ENCODE results near the gene PRIMPOL.

PRIMPOL gene

DNA sequence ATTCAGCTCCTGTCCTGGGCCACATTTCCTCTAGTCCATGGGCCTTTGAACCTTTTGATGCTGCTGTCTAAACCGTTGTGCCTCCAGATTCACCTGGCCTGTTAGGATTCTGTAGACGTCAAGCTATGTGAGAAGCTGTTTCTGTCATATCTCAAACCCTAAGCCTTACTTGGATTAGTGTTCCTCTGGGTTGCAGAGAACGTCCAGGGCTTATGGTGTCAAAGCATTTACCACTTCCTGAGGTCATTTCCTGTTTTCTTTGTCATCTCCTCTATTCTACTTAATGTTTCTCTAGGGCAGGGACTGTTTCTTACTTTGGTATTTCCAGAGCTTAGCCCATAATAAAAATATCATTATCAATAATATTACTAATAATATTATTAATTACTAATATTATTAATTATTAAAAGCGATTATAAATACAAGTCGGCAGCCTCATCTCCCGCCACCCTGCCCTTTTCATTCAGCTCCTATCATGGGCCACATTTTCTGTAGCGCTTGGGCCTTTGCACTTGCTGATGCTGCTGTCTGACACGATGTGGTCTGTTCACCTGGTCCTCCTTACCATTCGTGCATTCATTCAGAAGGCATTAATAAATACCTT is 19.1 kb downstream of the PRIMPOL start:
- no peak for DNase-seq (ENCODE audit: low read depth, low spot score)
- H3K4me3 ChIP-seq (ENCODE audit: low read depth, low read length), result no peak overlapping the region
- CTCF ChIA-PET, result no interaction called here
- POLR2A ChIA-PET, result no interaction called here
- TF ChIP-seq, protein P1, sequence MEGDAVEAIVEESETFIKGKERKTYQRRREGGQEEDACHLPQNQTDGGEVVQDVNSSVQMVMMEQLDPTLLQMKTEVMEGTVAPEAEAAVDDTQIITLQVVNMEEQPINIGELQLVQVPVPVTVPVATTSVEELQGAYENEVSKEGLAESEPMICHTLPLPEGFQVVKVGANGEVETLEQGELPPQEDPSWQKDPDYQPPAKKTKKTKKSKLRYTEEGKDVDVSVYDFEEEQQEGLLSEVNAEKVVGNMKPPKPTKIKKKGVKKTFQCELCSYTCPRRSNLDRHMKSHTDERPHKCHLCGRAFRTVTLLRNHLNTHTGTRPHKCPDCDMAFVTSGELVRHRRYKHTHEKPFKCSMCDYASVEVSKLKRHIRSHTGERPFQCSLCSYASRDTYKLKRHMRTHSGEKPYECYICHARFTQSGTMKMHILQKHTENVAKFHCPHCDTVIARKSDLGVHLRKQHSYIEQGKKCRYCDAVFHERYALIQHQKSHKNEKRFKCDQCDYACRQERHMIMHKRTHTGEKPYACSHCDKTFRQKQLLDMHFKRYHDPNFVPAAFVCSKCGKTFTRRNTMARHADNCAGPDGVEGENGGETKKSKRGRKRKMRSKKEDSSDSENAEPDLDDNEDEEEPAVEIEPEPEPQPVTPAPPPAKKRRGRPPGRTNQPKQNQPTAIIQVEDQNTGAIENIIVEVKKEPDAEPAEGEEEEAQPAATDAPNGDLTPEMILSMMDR (IDR thresholded peaks at IDR 0.05; ENCODE audit: insufficient read depth, low read length, missing control alignments), result no peak

DNA sequence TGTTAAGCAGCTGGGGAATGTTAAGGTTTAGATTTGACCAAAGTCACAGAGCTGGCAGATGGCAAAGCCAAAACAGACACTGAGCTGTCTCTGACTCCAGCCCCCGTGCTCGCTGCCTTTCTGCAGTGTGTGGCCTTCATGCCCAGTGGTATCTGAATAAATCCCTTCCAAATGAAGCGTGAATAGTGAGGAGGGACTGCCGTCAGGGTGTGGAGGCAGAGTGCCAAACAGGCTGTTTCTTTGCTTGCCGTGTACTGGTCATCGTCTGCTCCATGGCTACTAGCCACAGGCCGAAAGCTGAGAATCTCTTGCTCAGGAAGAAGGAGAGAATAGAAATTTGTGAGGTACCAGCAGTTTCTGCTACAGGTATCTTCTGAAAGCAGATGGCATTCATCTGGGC is 19.7 kb downstream of the PRIMPOL start:
- TF ChIP-seq, protein P1 (IDR thresholded peaks at IDR 0.05; ENCODE audit: insufficient read depth, low read length, missing control alignments), result no peak
- no peak overlapping the region for H3K4me3 ChIP-seq (ENCODE audit: low read depth, low read length)
- POLR2A ChIA-PET, result no interaction called here
- CTCF ChIA-PET, result no interaction called here
- DNase-seq (ENCODE audit: low read depth, low spot score), result no peak

DNA sequence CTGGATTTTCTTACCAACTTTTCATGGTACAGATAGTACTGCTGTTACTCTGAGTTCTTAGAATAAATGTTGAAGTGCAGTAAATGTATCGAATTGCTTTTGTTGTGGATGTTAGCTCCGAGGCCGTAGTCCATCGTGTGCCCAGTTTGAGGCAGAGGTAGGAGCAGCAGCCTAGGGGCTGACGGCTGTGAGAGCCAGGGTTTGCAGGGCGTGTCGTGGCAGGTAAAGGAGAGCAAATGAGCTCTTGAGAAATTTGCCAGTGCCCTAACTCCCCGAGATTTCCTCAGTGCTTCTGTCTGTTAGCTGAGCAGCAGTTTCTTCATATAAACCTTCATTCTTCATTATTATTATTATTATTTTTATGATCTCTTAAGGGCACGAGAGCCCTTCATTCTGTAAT is 21.6 kb downstream of the PRIMPOL start:
- TF ChIP-seq, protein P1 (IDR thresholded peaks at IDR 0.05; ENCODE audit: insufficient read depth, low read length, missing control alignments), result no peak
- CTCF ChIA-PET, result no interaction called here
- no peak overlapping the region for H3K4me3 ChIP-seq (ENCODE audit: low read depth, low read length)
- POLR2A ChIA-PET, result no interaction called here
- no peak for DNase-seq (ENCODE audit: low read depth, low spot score)

DNA sequence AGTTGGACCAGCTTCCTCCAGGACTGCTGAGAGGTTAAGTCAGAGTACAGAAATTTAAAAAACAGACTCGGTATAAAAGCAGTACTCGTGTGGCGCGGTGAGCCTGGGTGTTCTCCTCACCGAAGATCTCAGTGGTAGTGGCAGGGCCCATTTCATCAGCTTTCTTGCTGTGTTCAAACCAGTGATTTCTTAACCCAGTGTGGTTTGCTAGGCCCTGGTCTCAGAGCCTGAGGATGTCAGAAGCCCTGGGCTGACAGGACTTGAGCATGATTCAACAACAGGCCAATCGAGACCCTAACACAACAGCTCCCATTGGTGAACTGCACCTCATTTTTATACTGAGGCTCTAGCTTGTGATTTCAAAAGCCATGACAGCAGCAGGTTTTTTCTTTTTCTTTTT is 23.2 kb downstream of the PRIMPOL start:
- no peak overlapping the region for H3K4me3 ChIP-seq (ENCODE audit: low read depth, low read length)
- CTCF ChIA-PET, result no interaction called here
- POLR2A ChIA-PET, result no interaction called here
- no peak for DNase-seq (ENCODE audit: low read depth, low spot score)
- TF ChIP-seq, protein P1 (IDR thresholded peaks at IDR 0.05; ENCODE audit: insufficient read depth, low read length, missing control alignments), result no peak

DNA sequence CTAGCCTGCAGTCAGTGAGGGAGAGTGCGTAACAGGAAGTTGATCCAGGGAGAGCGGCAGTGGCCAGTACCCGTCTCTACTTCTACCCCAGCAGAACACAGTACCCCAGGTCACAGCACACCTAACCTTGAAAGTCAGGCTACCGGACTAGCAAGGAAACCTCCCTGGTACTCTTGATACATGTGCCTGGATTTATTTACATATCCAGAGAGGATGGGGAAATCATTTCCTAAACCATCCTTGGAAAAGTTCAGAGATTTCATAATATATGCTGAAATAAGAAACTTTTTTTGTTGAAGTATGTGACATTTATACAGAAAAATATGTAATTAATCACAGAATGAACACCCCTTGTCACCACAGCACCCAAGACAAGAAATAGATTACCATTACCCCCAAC is 24.5 kb downstream of the PRIMPOL start:
- POLR2A ChIA-PET, result no interaction called here
- H3K4me3 ChIP-seq (ENCODE audit: low read depth, low read length), result no peak overlapping the region
- TF ChIP-seq, protein P1 (IDR thresholded peaks at IDR 0.05; ENCODE audit: insufficient read depth, low read length, missing control alignments), result no peak
- DNase-seq (ENCODE audit: low read depth, low spot score), result no peak
- CTCF ChIA-PET, result no interaction called here

DNA sequence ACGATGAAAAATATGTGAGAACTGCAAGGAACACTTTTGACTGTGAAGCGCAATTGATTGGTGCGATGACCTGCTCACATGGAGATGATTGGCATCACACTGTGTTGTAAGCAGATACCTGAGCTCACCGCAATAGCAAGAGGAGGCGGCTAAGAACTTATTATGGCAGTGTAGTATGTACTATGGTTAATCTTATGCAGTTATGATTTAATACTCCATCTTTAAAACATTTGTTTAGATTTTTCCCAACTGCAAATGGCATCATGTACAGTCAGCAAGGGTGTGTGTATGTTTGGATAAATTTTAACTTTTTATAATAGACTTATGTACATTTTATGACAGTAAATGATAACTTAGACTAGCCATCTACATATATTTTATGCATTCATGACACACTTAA is 25.5 kb downstream of the PRIMPOL start:
- ChIA-PET POLR2A (no interaction called here), CTCF (no interaction called here)
- H3K4me3 ChIP-seq (ENCODE audit: low read depth, low read length), result no peak overlapping the region
- TF ChIP-seq, protein P1 (IDR thresholded peaks at IDR 0.05; ENCODE audit: insufficient read depth, low read length, missing control alignments), result no peak
- no peak for DNase-seq (ENCODE audit: low read depth, low spot score)

Measured in AG04449 (cell line).